Hematopoietic multipotent progenitor cell treated with erythropoietin and hydrocortisone succinate and interleukin-3 and kit ligand, for 8 days (in vitro differentiated cells): ENCODE data around the gene IFT74.
"Not testable (repeated sequence)": the region's sequence is repeated elsewhere in the genome, so short reads cannot be mapped to it uniquely, and the experiment has no call there.

Source experiments
- DNase-seq: peaks from one replicate; pipeline ENCODE4 v3.0.0-alpha.2; 2015

The IFT74 gene

GRCh38 chr9:27085456-27085855 is 129.2 kb downstream of the IFT74 start:
- peak; percentile 44 for DNase-seq

GRCh38 chr9:27086818-27087680 is 130.8 kb downstream of the IFT74 start:
- DNase-seq: no peak

- DNase-seq: no peak
These were observed 132.8 kb downstream of the IFT74 start for GRCh38 chr9:27088981-27089380.

- DNase-seq: no peak
These were observed 133.5 kb downstream of the IFT74 start for GRCh38 chr9:27089706-27090105.

- DNase-seq: no peak
These were observed 134.0 kb downstream of the IFT74 start for GRCh38 chr9:27090231-27090630.

GRCh38 chr9:27090711-27091110 is 134.5 kb downstream of the IFT74 start:
- no peak for DNase-seq

GRCh38 chr9:27092496-27092895 is 136.3 kb downstream of the IFT74 start:
- DNase-seq: not testable (repeated sequence)

- DNase-seq: not testable (repeated sequence)
These were observed 137.3 kb downstream of the IFT74 start for GRCh38 chr9:27093384-27094067.

- no peak for DNase-seq
These were observed 138.6 kb downstream of the IFT74 start for GRCh38 chr9:27094640-27095298.

- no peak for DNase-seq
These were observed 151.0 kb downstream of the IFT74 start for GRCh38 chr9:27107241-27107640.

- DNase-seq: no peak
These were observed 152.8 kb downstream of the IFT74 start, which contains the start of gene TEK for GRCh38 chr9:27108981-27109541. Gene TEK, plus strand, starts transcription at chr9:27109225. Its CDS starts 366 bp downstream, at chr9:27109591.

- DNase-seq: no peak
These were observed 153.4 kb downstream of the IFT74 start for GRCh38 chr9:27109621-27110020.

GRCh38 chr9:27110181-27110580 is 154.0 kb downstream of the IFT74 start:
- no peak for DNase-seq

GRCh38 chr9:27112235-27112634 is 156.0 kb downstream of the IFT74 start:
- DNase-seq: no peak
